ENCODE data around the gene VPS33B.

DNA sequence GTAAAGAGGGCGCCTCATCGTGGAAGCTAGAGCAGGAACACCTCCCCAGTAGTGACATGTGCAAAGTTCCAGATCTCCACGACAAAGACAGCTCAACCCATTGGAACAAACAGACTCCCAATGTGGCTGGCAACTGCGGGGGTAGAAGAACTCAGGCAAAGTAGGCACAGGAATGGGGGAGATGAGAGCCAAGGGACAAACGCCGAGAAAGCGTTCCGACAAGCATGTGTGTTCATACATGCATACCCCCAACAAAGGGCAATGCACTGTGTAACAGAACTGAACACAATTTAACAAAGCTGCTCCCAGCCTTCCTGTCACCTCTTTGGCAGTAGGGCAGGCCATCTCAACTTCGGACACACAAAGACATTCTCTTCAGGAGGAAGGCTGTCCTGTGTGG is 56.1 kb downstream of the VPS33B start:
- TF ChIP-seq, protein P1, sequence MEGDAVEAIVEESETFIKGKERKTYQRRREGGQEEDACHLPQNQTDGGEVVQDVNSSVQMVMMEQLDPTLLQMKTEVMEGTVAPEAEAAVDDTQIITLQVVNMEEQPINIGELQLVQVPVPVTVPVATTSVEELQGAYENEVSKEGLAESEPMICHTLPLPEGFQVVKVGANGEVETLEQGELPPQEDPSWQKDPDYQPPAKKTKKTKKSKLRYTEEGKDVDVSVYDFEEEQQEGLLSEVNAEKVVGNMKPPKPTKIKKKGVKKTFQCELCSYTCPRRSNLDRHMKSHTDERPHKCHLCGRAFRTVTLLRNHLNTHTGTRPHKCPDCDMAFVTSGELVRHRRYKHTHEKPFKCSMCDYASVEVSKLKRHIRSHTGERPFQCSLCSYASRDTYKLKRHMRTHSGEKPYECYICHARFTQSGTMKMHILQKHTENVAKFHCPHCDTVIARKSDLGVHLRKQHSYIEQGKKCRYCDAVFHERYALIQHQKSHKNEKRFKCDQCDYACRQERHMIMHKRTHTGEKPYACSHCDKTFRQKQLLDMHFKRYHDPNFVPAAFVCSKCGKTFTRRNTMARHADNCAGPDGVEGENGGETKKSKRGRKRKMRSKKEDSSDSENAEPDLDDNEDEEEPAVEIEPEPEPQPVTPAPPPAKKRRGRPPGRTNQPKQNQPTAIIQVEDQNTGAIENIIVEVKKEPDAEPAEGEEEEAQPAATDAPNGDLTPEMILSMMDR (IDR thresholded peaks at IDR 0.05; ENCODE audit: insufficient read depth, low read depth, low read length): no peak
- no peak for TF ChIP-seq EZH2 (IDR thresholded peaks at IDR 0.05; ENCODE audit: insufficient read depth, low read length)
